Measurements from ENCODE around the gene FOXN3.

Gene FOXN3

GRCh38 chr14:89408907-89409700 is 7.9 kb downstream of the FOXN3 start:
- no peak for DNase-seq

- DNase-seq: no peak
Measured at GRCh38 chr14:89407856-89408255, 9.2 kb downstream of the FOXN3 start.

- no peak for DNase-seq
Measured at GRCh38 chr14:89406941-89407340, 10.1 kb downstream of the FOXN3 start.

GRCh38 chr14:89406361-89406760 is 10.7 kb downstream of the FOXN3 start:
- DNase-seq: no peak

GRCh38 chr14:89405712-89406111 is 11.3 kb downstream of the FOXN3 start:
- DNase-seq: no peak

GRCh38 chr14:89402363-89402762 is 14.7 kb downstream of the FOXN3 start:
- no peak for DNase-seq

- DNase-seq: no peak
Measured at GRCh38 chr14:89401761-89402160, 15.3 kb downstream of the FOXN3 start.

- DNase-seq: peak; percentile 3
Measured at GRCh38 chr14:89401241-89401640, 15.8 kb downstream of the FOXN3 start.

GRCh38 chr14:89400529-89400928 is 16.5 kb downstream of the FOXN3 start:
- DNase-seq: no peak

- no peak for DNase-seq
Measured at GRCh38 chr14:89399594-89400068, 17.4 kb downstream of the FOXN3 start.

- DNase-seq: no peak
Measured at GRCh38 chr14:89399157-89399556, 17.9 kb downstream of the FOXN3 start.

GRCh38 chr14:89397569-89398230 is 19.3 kb downstream of the FOXN3 start:
- no peak for DNase-seq

GRCh38 chr14:89394972-89395371 is 22.1 kb downstream of the FOXN3 start:
- DNase-seq: no peak

GRCh38 chr14:89393222-89393745 is 23.7 kb downstream of the FOXN3 start:
- no peak for DNase-seq

GRCh38 chr14:89392181-89392580 is 24.9 kb downstream of the FOXN3 start:
- DNase-seq: no peak

GRCh38 chr14:89391556-89391955 is 25.5 kb downstream of the FOXN3 start:
- no peak for DNase-seq

- DNase-seq: no peak
Measured at GRCh38 chr14:89391123-89391522, 25.9 kb downstream of the FOXN3 start.

- no peak for DNase-seq
Measured at GRCh38 chr14:89388853-89389252, 28.2 kb downstream of the FOXN3 start.

- no peak for DNase-seq
Measured at GRCh38 chr14:89387922-89388685, 28.9 kb downstream of the FOXN3 start.

GRCh38 chr14:89386212-89386886 is 30.7 kb downstream of the FOXN3 start:
- peak; percentile 13 for DNase-seq

- DNase-seq: no peak
Measured at GRCh38 chr14:89384636-89385035, 32.4 kb downstream of the FOXN3 start.

GRCh38 chr14:89384023-89384422 is 33.0 kb downstream of the FOXN3 start:
- no peak for DNase-seq

All from kidney glomerular epithelial cell (primary cell).